ENCODE data around the gene BRF1. TPM values are rescaled to one million over a fixed set of nuclear protein-coding genes. Genes with fewer than 3 reads are reported as not detected.

BRF1 gene
- total and polyA plus RNA-seq, 4 donors, result 49.3 to 77.9 (median 62.3) TPM

DNA sequence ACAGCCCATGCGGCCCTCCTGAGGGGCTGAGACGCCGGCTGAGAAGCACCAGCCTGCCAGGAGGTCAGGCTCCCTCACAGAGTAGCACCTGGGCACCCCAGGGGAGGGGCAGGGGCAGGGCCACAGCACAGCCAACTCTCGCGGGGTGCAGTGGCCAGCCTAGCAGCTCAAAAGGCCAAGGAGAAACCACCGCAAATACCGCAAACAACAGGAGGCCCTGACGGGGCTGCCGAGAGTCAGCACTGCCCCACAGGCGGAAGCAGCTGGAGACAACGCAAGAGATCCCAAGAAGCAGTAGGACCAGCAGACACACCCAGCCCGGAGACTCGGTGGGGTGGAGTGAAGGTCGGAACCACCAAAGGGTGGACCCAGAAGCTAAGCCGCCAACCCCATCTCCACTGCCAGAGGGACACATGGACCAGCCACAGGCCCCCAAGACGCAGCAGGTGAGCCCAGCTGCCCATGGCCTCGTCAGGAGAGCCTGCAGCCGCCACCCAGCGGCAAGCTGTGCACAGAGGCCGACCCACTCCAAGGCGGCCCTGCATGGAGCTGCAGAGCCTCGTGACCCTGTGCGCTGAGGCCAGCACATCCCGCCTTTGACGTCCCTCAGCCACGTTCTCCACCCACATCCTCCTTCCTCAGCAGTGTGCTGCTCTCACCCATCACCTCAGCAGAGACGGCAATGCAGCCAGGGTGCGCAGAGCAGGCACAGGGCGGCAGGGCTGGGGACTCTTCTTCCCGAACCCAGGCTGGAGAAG is 84.1 kb downstream of the BRF1 start:
- H3K27ac ChIP-seq (ENCODE audit: low read depth, low read length), result no peak overlapping the region
- H3K9me3 ChIP-seq (ENCODE audit: control insufficient read depth, insufficient read depth, low read length), result no peaks in the 10 kb centered on the region
- no peaks in the 10 kb centered on the region for H3K4me1 ChIP-seq (ENCODE audit: control insufficient read depth, insufficient read depth, low read length)
- no peak for DNase-seq (ENCODE audit: low read depth in 4 of 6, low spot score in 6 of 6)
- WGBS (ENCODE audit: insufficient coverage), result 90% methylated on average over 30 of the region's 30 CpGs
- H3K4me3 ChIP-seq (ENCODE audit: low read depth, low read length), result no peak overlapping the region
- peaks cover 98% of the 10 kb centered on the region for H3K36me3 ChIP-seq (ENCODE audit: control insufficient read depth, insufficient read depth, low read length)
- no peaks in the 10 kb centered on the region for H3K27me3 ChIP-seq (ENCODE audit: control insufficient read depth, insufficient read depth, low read length)

DNA sequence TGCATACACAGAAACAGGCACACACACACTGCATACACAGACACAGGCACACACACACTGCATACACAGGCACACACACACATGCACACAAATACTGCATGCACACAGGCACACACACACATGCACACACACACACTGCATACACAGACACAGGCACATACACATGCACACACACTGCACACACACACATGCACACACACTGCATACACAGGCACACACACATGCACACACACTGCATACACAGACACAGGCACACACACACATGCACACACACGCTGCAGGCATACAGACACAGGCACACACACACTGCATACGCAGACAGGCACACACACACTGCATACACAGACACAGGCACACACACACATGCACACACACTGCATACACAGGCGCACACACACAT is 85.2 kb downstream of the BRF1 start:
- Histone ChIP-seq H3K9me3 (ENCODE audit: control insufficient read depth, insufficient read depth, low read length) (no peaks in the 10 kb centered on the region), H3K36me3 (ENCODE audit: control insufficient read depth, insufficient read depth, low read length) (peaks cover 98% of the 10 kb centered on the region), H3K4me1 (ENCODE audit: control insufficient read depth, insufficient read depth, low read length) (no peaks in the 10 kb centered on the region), H3K27ac (ENCODE audit: low read depth, low read length) (no peak overlapping the region), H3K4me3 (ENCODE audit: low read depth, low read length) (no peak overlapping the region), H3K27me3 (ENCODE audit: control insufficient read depth, insufficient read depth, low read length) (no peaks in the 10 kb centered on the region)
- no peak for DNase-seq (ENCODE audit: low read depth in 4 of 6, low spot score in 6 of 6)
- WGBS (ENCODE audit: insufficient coverage), result 100% methylated on average over 3 of the region's 3 CpGs

DNA sequence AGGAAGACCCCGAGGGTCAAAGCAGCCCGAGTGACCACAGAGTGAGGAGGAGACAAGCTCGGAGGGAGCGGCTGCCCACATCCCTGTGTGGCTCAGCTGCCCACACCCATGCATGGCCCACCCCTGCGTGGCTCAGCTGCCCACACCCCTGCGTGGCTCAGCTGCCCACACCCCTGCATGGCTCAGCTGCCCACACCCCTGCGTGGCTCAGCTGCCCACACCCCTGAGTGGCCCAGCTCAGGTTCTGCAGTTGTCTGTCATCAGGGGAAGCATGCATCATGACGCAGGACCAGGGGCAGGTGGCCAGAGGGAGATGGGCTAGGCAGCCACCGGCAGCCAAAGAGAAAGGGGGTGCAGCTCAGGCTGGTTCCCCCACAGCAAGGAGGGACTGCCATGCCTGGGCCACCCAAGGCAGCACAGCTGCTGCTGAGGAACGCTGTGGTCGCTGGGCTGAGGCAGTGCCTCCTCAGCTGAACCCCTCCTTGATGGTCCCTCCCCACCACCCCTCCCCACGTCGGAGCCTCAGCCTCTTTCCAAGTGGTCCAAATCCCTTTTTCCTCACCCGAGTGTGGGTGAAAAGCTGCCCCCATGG is 86.4 kb downstream of the BRF1 start:
- no peak overlapping the region for H3K4me3 ChIP-seq (ENCODE audit: low read depth, low read length)
- no peak for DNase-seq (ENCODE audit: low read depth in 4 of 6, low spot score in 6 of 6)
- no peaks in the 10 kb centered on the region for H3K9me3 ChIP-seq (ENCODE audit: control insufficient read depth, insufficient read depth, low read length)
- H3K36me3 ChIP-seq (ENCODE audit: control insufficient read depth, insufficient read depth, low read length), result peaks cover 98% of the 10 kb centered on the region
- no peaks in the 10 kb centered on the region for H3K27me3 ChIP-seq (ENCODE audit: control insufficient read depth, insufficient read depth, low read length)
- no peaks in the 10 kb centered on the region for H3K4me1 ChIP-seq (ENCODE audit: control insufficient read depth, insufficient read depth, low read length)
- WGBS (ENCODE audit: insufficient coverage), result 86% methylated on average over 10 of the region's 14 CpGs
- no peak overlapping the region for H3K27ac ChIP-seq (ENCODE audit: low read depth, low read length)

DNA sequence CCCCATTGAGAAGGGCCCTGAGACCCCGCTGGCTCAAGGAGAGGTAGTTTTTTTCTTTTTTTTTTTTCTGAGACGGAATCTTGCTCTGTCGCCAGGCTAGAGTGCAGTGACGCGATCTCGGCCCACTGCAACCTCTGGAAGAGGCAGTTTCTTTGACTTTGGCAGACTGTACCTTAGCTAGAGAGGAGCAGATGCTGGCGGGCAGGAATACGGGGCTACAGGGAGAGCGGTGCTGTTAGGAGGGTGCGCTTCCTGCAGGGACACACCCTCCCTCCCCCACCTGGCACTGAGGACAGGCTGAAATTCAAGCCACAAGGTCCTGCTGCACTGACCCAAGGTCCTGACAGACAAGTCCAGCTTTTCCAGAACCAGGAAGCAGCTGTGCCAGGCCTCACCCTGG is 87.4 kb downstream of the BRF1 start:
- WGBS (ENCODE audit: insufficient coverage), result 70% methylated on average over 1 of the region's 10 CpGs
- Histone ChIP-seq H3K4me1 (ENCODE audit: control insufficient read depth, insufficient read depth, low read length) (no peaks in the 10 kb centered on the region), H3K36me3 (ENCODE audit: control insufficient read depth, insufficient read depth, low read length) (peaks cover 98% of the 10 kb centered on the region), H3K9me3 (ENCODE audit: control insufficient read depth, insufficient read depth, low read length) (no peaks in the 10 kb centered on the region), H3K4me3 (ENCODE audit: low read depth, low read length) (no peak overlapping the region), H3K27me3 (ENCODE audit: control insufficient read depth, insufficient read depth, low read length) (no peaks in the 10 kb centered on the region), H3K27ac (ENCODE audit: low read depth, low read length) (no peak overlapping the region)
- no peak for DNase-seq (ENCODE audit: low read depth in 4 of 6, low spot score in 6 of 6)

DNA sequence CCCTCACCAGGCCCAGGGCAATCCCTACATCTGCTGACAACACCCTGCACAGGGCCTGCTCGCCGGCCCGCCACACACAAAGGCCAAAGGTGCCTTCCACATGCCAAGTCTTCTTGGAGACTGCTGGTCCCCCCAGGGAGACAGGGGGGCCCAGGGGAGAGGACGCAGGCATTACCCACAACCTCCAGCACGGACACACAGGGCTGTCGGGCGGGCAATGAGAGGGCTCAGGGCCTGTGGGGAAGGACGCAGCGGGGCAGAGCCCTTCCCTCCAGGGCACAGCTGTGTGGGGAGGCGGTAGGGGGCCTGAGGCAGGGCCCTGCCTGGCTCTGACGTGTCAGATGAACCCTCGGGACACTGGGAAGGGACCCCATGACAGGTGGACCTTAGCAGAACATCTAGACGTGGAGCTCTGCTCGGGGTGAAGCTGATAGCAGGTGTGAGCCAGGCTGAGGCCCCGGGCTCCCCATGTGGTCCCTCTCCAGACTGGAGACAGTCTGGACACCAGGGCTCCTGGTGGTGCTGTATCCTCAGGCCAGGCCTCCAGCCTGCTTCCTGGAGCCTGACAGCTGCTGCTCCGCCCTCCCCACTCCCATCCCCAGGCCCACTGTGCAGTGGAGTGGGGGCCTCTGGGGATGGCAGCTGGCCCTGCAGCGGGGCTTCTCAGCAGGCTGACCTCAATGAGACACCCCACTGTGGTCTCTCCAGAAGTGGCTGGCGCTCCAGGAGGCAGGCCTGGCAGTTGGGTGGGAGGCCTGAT is 88.1 kb downstream of the BRF1 start:
- no peaks in the 10 kb centered on the region for H3K27me3 ChIP-seq (ENCODE audit: control insufficient read depth, insufficient read depth, low read length)
- H3K36me3 ChIP-seq (ENCODE audit: control insufficient read depth, insufficient read depth, low read length), result peaks cover 97% of the 10 kb centered on the region
- WGBS (ENCODE audit: insufficient coverage), result 84% methylated on average over 16 of the region's 18 CpGs
- H3K4me3 ChIP-seq (ENCODE audit: low read depth, low read length), result no peak overlapping the region
- no peak overlapping the region for H3K27ac ChIP-seq (ENCODE audit: low read depth, low read length)
- DNase-seq (ENCODE audit: low read depth in 4 of 6, low spot score in 6 of 6), result no peak
- no peaks in the 10 kb centered on the region for H3K9me3 ChIP-seq (ENCODE audit: control insufficient read depth, insufficient read depth, low read length)
- no peaks in the 10 kb centered on the region for H3K4me1 ChIP-seq (ENCODE audit: control insufficient read depth, insufficient read depth, low read length)

DNA sequence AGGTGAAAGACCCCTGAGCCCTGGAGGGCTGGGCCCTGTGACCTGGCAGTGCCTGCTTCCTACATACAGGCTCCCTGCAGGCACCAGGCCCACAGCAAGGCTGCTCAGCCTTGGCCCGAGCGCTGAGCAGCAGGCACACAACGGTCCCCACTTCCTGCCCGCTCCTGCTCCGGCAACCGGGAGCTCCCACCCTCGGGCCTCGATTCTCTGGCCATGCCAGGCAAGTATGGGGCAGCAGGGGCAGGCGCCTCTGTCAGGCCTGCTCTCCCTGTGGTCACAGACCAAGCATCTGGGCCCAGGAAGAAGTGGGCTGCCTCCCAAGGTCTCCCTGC is 89.1 kb downstream of the BRF1 start:
- H3K36me3 ChIP-seq (ENCODE audit: control insufficient read depth, insufficient read depth, low read length), result peaks cover 95% of the 10 kb centered on the region
- WGBS (ENCODE audit: insufficient coverage), result 92% methylated on average over 9 of the region's 9 CpGs
- no peaks in the 10 kb centered on the region for H3K4me1 ChIP-seq (ENCODE audit: control insufficient read depth, insufficient read depth, low read length)
- H3K27me3 ChIP-seq (ENCODE audit: control insufficient read depth, insufficient read depth, low read length), result no peaks in the 10 kb centered on the region
- no peak for DNase-seq (ENCODE audit: low read depth in 4 of 6, low spot score in 6 of 6)
- no peak overlapping the region for H3K27ac ChIP-seq (ENCODE audit: low read depth, low read length)
- no peaks in the 10 kb centered on the region for H3K9me3 ChIP-seq (ENCODE audit: control insufficient read depth, insufficient read depth, low read length)
- no peak overlapping the region for H3K4me3 ChIP-seq (ENCODE audit: low read depth, low read length)

DNA sequence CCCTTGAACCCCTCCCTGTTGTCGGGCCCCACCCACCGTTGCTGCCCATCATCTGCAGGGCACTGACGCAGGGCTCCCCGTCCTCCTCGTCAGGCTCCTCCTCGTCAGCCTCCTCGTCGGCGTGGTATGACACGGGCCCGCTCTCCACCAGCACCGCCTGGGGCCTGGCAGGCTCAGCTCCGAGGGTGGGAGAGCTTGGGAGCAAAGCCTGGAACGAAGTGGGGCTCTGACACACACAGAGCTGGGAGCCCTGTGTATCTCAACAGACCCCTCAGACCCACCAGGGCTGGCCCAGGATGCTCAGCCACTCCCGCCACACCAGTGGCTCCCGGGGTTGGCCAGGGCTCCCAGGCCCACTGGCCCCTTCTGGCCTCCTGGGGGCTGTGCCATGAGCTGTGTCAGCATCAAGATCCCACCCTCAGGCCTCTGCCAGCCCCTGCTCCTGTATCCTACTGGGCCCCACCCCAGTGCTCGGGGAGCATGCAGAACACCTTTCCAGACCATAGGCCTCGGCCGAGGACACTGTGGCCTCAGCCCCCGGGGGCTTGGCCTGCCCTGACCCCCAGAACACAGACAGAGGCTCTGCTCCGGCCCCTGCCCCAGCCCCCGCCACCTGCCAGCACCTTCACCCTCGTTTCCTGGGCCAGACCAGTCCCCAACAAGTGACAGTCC is 89.6 kb downstream of the BRF1 start:
- H3K36me3 ChIP-seq (ENCODE audit: control insufficient read depth, insufficient read depth, low read length), result peaks cover 90% of the 10 kb centered on the region
- H3K27me3 ChIP-seq (ENCODE audit: control insufficient read depth, insufficient read depth, low read length), result no peaks in the 10 kb centered on the region
- DNase-seq (ENCODE audit: low read depth in 4 of 6, low spot score in 6 of 6), result no peak
- no peaks in the 10 kb centered on the region for H3K9me3 ChIP-seq (ENCODE audit: control insufficient read depth, insufficient read depth, low read length)
- 95% methylated on average over 23 of the region's 23 CpGs for WGBS (ENCODE audit: insufficient coverage)
- H3K27ac ChIP-seq (ENCODE audit: low read depth, low read length), result no peak overlapping the region
- H3K4me3 ChIP-seq (ENCODE audit: low read depth, low read length), result no peak overlapping the region
- peaks cover under 1% of the 10 kb centered on the region for H3K4me1 ChIP-seq (ENCODE audit: control insufficient read depth, insufficient read depth, low read length)

DNA sequence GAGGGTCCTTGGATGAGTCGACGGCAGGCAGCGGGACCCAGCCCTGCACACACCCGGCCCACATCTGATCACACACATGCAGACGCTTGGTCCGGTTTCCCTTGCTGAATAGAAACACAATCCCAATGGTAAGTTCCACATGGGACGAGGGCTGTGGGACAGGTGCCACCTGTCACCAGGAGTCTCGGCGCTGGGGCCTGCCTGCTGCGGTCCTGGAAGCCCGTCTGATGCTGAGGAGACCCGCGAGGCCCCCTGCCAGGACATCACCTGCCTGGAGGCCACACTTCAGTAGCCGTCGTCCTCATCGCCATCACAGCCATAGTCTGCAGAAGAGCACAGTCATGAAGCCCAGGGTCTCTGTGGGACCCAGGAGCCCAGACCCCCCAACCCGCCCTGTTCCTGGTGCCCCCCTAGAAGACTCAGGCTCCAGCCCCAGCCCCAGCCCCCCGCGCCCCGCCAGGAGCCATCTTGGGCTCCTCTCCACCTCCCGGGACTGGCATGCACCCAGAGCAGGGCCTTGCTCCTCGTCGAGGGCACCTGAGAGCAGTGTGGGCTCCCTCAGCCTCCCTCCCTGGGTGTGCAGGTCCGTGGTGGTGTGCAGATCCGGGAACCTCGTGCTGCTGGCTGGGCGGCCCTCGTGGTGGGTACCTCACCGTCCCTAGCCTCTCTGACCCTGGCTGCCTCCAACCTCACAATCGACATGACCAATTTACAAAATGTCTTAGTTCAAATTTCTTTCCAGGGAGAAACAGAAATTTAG is 90.4 kb downstream of the BRF1 start:
- no peak overlapping the region for H3K4me3 ChIP-seq (ENCODE audit: low read depth, low read length)
- peaks cover 84% of the 10 kb centered on the region for H3K36me3 ChIP-seq (ENCODE audit: control insufficient read depth, insufficient read depth, low read length)
- no peaks in the 10 kb centered on the region for H3K9me3 ChIP-seq (ENCODE audit: control insufficient read depth, insufficient read depth, low read length)
- H3K27me3 ChIP-seq (ENCODE audit: control insufficient read depth, insufficient read depth, low read length), result no peaks in the 10 kb centered on the region
- no peak overlapping the region for H3K27ac ChIP-seq (ENCODE audit: low read depth, low read length)
- no peak for DNase-seq (ENCODE audit: low read depth in 4 of 6, low spot score in 6 of 6)
- H3K4me1 ChIP-seq (ENCODE audit: control insufficient read depth, insufficient read depth, low read length), result peaks cover 8% of the 10 kb centered on the region
- 94% methylated on average over 27 of the region's 30 CpGs for WGBS (ENCODE audit: insufficient coverage)

DNA sequence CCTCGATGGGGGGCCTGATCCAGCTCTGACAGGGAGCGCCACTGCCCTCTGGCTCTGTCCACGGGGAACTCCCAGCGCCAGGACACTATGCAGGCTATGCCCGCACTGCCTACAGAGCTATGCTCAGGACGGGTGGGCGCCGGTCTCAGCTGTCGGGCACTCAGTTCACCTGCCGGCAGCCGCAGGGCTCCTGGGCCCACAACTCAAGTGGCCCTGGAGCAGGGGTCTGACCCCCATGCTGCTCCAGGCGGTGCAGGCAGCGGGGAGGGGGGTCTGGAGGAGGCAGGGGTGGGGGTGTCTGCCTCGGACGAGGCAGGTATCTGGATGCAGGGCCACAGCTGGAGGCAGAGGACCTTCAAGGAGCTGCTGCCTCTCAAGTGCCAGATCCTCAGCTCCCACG is 91.2 kb downstream of the BRF1 start:
- peaks cover 16% of the 10 kb centered on the region for H3K4me1 ChIP-seq (ENCODE audit: control insufficient read depth, insufficient read depth, low read length)
- DNase-seq (ENCODE audit: low read depth in 4 of 6, low spot score in 6 of 6), result no peak
- H3K9me3 ChIP-seq (ENCODE audit: control insufficient read depth, insufficient read depth, low read length), result no peaks in the 10 kb centered on the region
- H3K27ac ChIP-seq (ENCODE audit: low read depth, low read length), result no peak overlapping the region
- H3K27me3 ChIP-seq (ENCODE audit: control insufficient read depth, insufficient read depth, low read length), result no peaks in the 10 kb centered on the region
- H3K36me3 ChIP-seq (ENCODE audit: control insufficient read depth, insufficient read depth, low read length), result peaks cover 84% of the 10 kb centered on the region
- 94% methylated on average over 12 of the region's 16 CpGs for WGBS (ENCODE audit: insufficient coverage)
- H3K4me3 ChIP-seq (ENCODE audit: low read depth, low read length), result no peak overlapping the region
